ENCODE data around the gene CHN2.
"Not testable (repeated sequence)": the region's sequence is repeated elsewhere in the genome, so short reads cannot be mapped to it uniquely, and the experiment has no call there.

The CHN2 gene

DNA sequence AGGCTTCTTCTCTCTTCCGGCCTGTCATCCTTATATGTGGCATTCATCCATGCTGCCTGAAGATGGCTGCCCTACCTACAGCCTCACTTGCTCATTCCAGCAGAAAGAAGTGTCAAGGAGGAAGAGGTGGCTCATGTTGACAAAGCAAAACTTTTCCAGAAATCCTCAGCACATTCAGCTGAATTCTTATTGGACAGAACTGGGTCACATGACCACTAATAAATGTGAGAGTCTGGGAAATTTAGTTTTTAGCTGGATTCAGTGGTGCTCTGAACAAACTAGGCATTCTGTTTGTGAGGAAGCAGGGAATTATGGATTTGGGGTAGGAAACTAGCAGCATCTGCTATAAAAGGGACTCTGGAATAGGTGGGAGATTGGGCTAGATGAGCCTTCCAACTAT is 58.6 kb downstream of the CHN2 start:
- Mint-ChIP-seq H3K36me3 (no peaks in the 10 kb centered on the region), H3K27me3 (peaks cover 2% of the 10 kb centered on the region), H3K4me3 (no peak overlapping the region), H3K4me1 (peaks cover 7% of the 10 kb centered on the region), H3K9me3 (no peaks in the 10 kb centered on the region), H3K27ac (no peak overlapping the region)
- ATAC-seq, result no peak

DNA sequence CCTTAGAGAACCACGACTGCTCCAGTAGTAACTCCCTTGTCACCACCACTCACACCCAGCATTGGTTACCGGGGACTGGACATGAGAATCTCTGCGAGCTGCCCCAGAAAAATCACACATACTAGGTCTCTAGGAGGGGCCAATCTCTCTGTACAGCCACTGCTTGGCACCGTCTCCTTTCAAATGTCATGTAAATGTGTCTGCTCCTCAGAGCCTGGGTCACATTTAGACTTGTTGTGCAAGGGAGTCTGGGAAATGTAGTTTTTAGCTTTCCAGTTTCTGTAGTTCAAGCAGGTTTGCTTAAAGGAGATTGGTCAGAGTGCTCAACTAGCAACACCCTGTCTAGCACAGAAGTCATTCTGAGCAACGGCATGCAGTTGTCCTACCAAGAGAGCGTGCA is 60.0 kb downstream of the CHN2 start:
- ATAC-seq, result no peak
- Mint-ChIP-seq H3K4me3 (no peak overlapping the region), H3K27ac (no peak overlapping the region), H3K36me3 (no peaks in the 10 kb centered on the region), H3K9me3 (no peaks in the 10 kb centered on the region), H3K27me3 (peaks cover 10% of the 10 kb centered on the region), H3K4me1 (no peaks in the 10 kb centered on the region)

GRCh38 chr7:29255199-29255878 is 60.8 kb downstream of the CHN2 start:
- Mint-ChIP-seq H3K9me3 (no peaks in the 10 kb centered on the region), H3K27ac (no peak overlapping the region), H3K4me3 (no peak overlapping the region), H3K36me3 (no peaks in the 10 kb centered on the region), H3K4me1 (no peaks in the 10 kb centered on the region), H3K27me3 (peaks cover 10% of the 10 kb centered on the region)
- peak; percentile 27 for ATAC-seq

DNA sequence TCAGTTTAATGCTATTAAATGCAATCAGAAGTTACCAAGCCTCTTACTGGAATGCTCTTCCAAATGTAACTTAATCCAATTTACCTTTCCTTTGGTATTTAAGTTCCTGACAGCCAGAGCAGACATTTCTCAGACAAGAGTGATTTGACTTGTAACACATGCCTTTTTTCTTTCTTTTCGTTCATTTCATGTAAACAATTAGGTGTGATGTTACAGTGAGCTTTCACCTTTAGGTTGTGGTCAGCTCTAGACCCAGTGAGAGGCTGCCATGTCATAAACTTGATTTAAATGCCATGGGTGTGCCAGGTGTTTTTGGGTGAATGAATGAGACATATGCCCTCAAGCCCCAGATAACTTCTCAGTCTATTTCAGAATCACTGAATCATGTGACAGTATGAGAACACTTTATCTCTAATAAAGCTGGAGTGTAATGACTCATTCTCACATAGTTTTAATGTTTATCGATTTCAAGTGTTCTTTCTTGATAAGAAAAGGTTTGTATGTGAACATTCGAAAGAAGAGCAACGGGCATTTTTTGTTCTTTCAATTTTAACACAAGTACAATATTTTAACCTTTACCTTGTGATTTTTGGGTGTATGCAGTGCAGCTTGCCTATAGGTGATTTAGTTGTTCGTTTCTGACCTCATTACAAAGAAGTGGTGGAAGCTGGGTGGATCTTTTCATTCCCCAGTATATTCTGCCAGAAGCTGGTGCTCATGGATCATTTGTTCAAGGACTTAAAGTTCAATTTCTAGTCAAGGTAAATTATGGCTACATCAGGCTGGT is 61.5 kb downstream of the CHN2 start:
- ATAC-seq, result no peak
- H3K4me1 Mint-ChIP-seq, result no peaks in the 10 kb centered on the region
- no peak overlapping the region for H3K4me3 Mint-ChIP-seq
- no peak overlapping the region for H3K27ac Mint-ChIP-seq
- H3K36me3 Mint-ChIP-seq, result no peaks in the 10 kb centered on the region
- H3K9me3 Mint-ChIP-seq, result no peaks in the 10 kb centered on the region
- H3K27me3 Mint-ChIP-seq, result peaks cover 10% of the 10 kb centered on the region

- no peaks in the 10 kb centered on the region for H3K4me1 Mint-ChIP-seq
- H3K36me3 Mint-ChIP-seq, result no peaks in the 10 kb centered on the region
- no peak for ATAC-seq
- no peak overlapping the region for H3K27ac Mint-ChIP-seq
- peaks cover 10% of the 10 kb centered on the region for H3K27me3 Mint-ChIP-seq
- H3K4me3 Mint-ChIP-seq, result no peak overlapping the region
- no peaks in the 10 kb centered on the region for H3K9me3 Mint-ChIP-seq
Measured at GRCh38 chr7:29256693-29257002, 62.1 kb downstream of the CHN2 start.

- Mint-ChIP-seq H3K4me3 (no peak overlapping the region), H3K4me1 (no peaks in the 10 kb centered on the region), H3K27me3 (peaks cover 10% of the 10 kb centered on the region), H3K27ac (no peak overlapping the region), H3K36me3 (no peaks in the 10 kb centered on the region), H3K9me3 (no peaks in the 10 kb centered on the region)
- ATAC-seq, result no peak
Measured at GRCh38 chr7:29258951-29259350, 64.4 kb downstream of the CHN2 start.

GRCh38 chr7:29262191-29262917 is 67.8 kb downstream of the CHN2 start:
- Mint-ChIP-seq H3K4me3 (no peak overlapping the region), H3K4me1 (no peaks in the 10 kb centered on the region), H3K27ac (no peak overlapping the region), H3K9me3 (no peaks in the 10 kb centered on the region), H3K27me3 (peaks cover 10% of the 10 kb centered on the region), H3K36me3 (no peaks in the 10 kb centered on the region)
- ATAC-seq, result no peak

DNA sequence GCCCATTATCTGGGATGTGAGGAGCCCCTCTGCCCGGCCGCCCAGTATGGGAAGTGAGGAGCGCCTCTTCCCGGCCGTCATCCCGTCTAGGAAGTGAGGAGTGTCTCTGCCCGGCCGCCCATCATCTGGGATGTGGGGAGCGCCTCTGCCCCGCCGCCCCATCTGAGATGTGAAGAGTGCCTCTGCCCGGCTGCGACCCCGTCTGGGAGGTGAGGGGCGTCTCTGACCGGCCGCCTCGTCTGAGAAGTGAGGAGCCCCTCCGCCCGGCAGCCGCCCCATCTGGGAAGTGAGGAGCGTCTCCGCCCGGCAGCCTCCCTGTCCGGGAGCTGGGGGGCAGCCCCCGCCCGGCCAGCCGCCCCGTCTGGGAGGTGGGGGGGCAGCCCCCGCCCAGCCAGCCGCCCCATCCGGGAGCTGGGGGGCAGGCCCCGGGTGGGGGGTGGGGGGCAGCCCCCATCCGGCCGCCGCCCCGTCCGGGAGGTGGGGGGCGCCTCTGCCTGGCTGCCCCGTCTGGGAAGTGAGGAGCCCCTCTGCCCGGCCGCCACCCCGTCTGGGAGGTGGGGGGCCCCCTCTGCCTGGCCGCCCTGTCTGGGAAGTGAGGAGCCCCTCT is 69.1 kb downstream of the CHN2 start:
- H3K4me1 Mint-ChIP-seq, H3K9me3 Mint-ChIP-seq, ATAC-seq, H3K27me3 Mint-ChIP-seq, H3K4me3 Mint-ChIP-seq, H3K27ac Mint-ChIP-seq, H3K36me3 Mint-ChIP-seq: not testable (repeated sequence)

DNA sequence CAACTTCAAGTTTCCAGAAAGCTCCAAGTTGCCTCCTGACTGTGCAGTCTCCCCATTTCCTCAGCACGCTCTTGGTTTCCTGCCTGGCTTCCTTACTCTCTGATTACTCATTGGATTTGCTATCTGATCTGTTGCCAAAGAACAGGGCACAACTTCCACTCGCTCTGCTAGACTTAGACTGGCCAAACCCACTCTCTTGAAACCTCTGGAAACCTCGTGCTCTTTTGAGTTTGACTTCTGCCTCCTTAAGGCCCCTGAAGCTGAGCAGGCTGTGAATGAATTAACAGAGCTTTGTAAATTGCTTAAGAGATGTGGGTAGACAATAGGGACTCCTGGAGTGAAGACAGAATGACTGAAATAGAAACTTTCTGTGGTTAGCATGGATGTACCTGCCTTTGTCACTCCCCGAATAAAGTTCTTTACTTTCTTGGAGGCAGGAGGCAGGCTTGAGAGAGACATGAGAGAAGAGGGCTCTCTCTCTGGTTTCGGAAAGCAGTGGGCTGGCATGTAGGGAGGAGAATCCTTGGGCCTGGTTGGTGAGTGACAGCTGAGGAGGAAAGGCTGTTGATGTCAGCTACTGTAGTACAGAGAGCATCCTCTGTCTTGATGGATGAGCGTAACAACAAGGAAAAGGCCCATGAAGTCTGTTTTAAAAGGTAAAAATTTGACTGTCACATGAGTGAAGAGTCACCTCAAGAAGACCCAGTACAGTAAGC is 70.8 kb downstream of the CHN2 start:
- no peaks in the 10 kb centered on the region for H3K4me1 Mint-ChIP-seq
- peaks cover 12% of the 10 kb centered on the region for H3K27me3 Mint-ChIP-seq
- no peak overlapping the region for H3K4me3 Mint-ChIP-seq
- no peaks in the 10 kb centered on the region for H3K36me3 Mint-ChIP-seq
- H3K27ac Mint-ChIP-seq, result no peak overlapping the region
- no peak for ATAC-seq
- peaks cover 3% of the 10 kb centered on the region for H3K9me3 Mint-ChIP-seq

DNA sequence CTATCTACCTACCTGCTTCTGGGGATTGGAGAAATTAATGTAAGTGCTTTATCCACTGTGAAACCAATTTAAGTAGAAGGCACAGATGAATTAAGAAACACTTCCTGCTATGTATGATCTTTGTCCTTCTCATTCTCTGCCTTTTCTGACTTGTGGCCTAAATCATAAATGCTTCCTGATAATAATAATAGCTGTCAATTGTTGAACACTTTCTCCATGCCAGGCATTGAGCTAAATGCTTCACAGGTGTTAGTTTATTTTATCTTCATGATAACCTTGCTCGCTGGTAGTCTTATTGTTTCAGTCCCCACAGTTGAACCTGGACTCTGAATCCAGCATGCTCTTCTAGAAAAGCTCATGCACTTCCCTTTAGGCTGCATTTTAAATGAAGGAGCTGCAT is 75.4 kb downstream of the CHN2 start:
- H3K4me3 Mint-ChIP-seq, result no peak overlapping the region
- H3K36me3 Mint-ChIP-seq, result no peaks in the 10 kb centered on the region
- H3K9me3 Mint-ChIP-seq, result peaks cover 3% of the 10 kb centered on the region
- peaks cover 9% of the 10 kb centered on the region for H3K4me1 Mint-ChIP-seq
- no peak overlapping the region for H3K27ac Mint-ChIP-seq
- H3K27me3 Mint-ChIP-seq, result peaks cover 20% of the 10 kb centered on the region
- no peak for ATAC-seq

DNA sequence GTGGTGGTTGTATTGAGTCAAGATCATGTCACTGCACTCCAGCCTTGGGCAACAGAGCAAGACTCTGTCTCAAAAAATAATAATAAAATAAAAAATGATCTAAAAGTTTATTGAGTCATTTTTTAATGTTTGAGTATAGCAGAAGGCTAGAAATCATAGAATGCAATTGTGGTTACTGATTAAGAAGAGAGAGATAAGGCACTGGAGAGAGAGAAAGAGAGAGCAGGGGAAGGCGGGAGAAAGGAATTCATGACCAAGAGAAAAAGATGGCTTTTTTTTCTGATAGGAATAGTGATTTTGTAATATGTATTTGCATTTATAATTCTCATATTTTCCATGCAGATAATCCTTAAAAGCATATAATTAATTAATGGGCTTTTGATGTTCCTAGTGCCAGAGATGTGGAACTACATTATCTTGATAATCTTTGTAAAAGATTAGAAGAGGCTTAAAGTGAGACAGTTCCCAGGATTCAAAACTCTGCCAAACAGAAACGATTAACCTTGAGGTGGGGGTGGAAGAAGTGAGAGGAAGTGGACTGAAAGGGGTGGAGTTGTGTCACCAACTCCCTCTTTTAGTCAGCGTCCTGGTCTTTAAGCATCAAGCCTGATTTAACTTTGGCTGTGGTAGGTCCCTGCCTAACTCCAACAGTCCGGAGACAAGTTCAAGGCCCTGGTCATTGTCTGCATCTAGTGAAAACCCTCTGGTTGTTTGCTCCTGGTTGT is 76.2 kb downstream of the CHN2 start:
- H3K9me3 Mint-ChIP-seq, result peaks cover 3% of the 10 kb centered on the region
- H3K4me3 Mint-ChIP-seq, result no peak overlapping the region
- no peak overlapping the region for H3K27ac Mint-ChIP-seq
- H3K36me3 Mint-ChIP-seq, result no peaks in the 10 kb centered on the region
- peaks cover 20% of the 10 kb centered on the region for H3K27me3 Mint-ChIP-seq
- H3K4me1 Mint-ChIP-seq, result peaks cover 9% of the 10 kb centered on the region
- ATAC-seq, result peak; percentile 60

- no peak overlapping the region for H3K4me3 Mint-ChIP-seq
- no peaks in the 10 kb centered on the region for H3K36me3 Mint-ChIP-seq
- H3K27me3 Mint-ChIP-seq, result peaks cover 20% of the 10 kb centered on the region
- H3K4me1 Mint-ChIP-seq, result peaks cover 9% of the 10 kb centered on the region
- H3K9me3 Mint-ChIP-seq, result peaks cover 3% of the 10 kb centered on the region
- H3K27ac Mint-ChIP-seq, result no peak overlapping the region
- ATAC-seq, result no peak
Measured at GRCh38 chr7:29271319-29271658, 76.7 kb downstream of the CHN2 start.

DNA sequence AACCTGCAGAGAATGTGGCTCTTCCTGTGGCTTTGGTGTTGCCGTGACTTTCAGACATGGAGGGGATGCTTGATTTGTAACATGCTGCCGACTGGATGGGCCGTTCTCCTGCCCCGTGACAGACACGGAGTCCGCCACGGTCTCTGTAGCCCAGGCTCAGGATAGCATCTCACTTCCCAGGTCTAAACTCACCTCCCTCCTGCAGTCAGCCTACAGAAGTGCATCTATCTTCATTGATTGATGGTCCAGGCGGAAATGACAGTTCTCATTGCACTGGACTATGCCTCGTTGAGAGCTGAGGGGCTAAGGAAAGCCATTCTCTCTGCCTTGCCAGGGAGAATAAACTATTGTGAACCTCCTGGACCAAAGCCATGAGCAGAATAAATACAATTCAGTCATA is 77.5 kb downstream of the CHN2 start:
- Mint-ChIP-seq H3K4me3 (no peak overlapping the region), H3K27ac (no peak overlapping the region), H3K27me3 (peaks cover 20% of the 10 kb centered on the region), H3K36me3 (no peaks in the 10 kb centered on the region), H3K9me3 (peaks cover 3% of the 10 kb centered on the region), H3K4me1 (peaks cover 9% of the 10 kb centered on the region)
- no peak for ATAC-seq

DNA sequence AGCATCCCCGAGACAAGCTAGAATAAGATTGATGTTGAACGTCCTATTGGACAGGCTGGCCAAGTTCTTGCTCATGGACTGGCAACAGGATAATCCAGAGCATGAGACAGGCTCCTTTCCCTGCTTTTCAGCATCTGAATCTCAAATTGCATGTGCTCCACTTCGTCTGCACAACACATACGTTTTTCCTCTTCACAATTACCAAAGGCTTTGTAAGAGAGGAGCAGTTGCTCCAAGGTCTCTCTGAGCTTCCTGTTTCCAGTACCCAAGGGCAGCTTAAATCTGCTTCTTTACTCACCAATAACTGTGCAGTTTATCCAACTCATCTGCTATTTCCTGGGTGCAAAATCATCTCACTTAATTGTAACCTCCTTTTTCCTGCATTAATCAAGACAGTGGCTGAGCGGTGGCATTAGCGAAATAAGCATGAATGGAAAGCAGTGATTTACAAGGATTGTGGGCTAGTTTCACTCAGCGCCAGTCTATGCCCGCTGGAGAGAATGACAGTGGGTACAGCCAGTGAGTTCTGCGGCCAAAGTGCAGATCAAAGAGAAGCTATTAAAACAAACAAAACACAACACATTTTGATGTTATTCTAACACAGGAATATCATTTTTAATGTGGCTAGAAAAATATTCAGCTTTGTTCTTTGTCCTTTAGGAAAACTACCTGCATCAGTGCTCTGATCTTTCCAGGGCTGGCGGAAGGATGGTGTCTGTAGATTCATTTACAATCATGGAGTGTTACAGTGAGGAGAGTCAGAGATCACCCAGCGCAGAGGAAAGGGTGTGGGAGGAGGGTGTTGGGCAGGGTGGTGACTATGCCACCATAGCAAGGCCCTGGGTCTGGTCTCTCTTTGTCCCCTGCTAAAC is 79.8 kb downstream of the CHN2 start:
- no peak for ATAC-seq
- H3K36me3 Mint-ChIP-seq, result no peaks in the 10 kb centered on the region
- H3K4me1 Mint-ChIP-seq, result peaks cover 14% of the 10 kb centered on the region
- H3K4me3 Mint-ChIP-seq, result no peak overlapping the region
- H3K9me3 Mint-ChIP-seq, result no peaks in the 10 kb centered on the region
- H3K27ac Mint-ChIP-seq, result no peak overlapping the region
- peaks cover 16% of the 10 kb centered on the region for H3K27me3 Mint-ChIP-seq

All from stimulated activated memory B cell treated with anti-CD40 and anti-IgM and Interleukin-4, amounts not matched to agents 10 μg/mL and 1 μg/mL and 100 μg/mL, for 72 hours (primary cell).